Kidney (tissue), 14 donors: Measurements from ENCODE around the gene FAXC. TPM values are rescaled to one million over a fixed set of nuclear protein-coding genes. Genes with fewer than 3 reads are reported as not detected.

Source experiments
- DNase-seq, 5 donors: peaks; one replicate each; pipeline ENCODE4 v3.0.0-alpha.2; 2013 to 2020
- FAIRE-seq: peaks from 2 replicates; lab custom pipeline; 2012; peaks lifted over from hg19 to GRCh38; lab: Jason Lieb, UNC
- H3K27ac ChIP-seq, 2 donors: one replicate each; pipeline ENCODE4 v1.7.0; 2013; ENCODE audit warnings: low read depth in 2 of 2, low read length in 2 of 2, inconsistent platforms in 1 of 2
- H3K27me3 ChIP-seq: one replicate; pipeline ENCODE4 v1.7.1; 2013; ENCODE audit warnings: low read length, inconsistent platforms; ENCODE audit not compliant: control insufficient read depth, insufficient read depth
- H3K36me3 ChIP-seq, 3 donors: one replicate each; pipeline versions ENCODE4 v1.7.0 to v1.7.1; 2013; ENCODE audit warnings: low read length in 3 of 3, control low read depth in 1 of 3, inconsistent platforms in 1 of 3; ENCODE audit not compliant: insufficient read depth in 3 of 3, control insufficient read depth in 2 of 3
- H3K4me1 ChIP-seq, 3 donors: one replicate each; pipeline versions ENCODE4 v1.7.0 to v1.7.1; 2013; ENCODE audit warnings: low read length in 3 of 3, inconsistent platforms in 1 of 3, low read depth in 1 of 3; ENCODE audit not compliant: control insufficient read depth in 2 of 3, insufficient read depth in 2 of 3
- H3K4me3 ChIP-seq, 3 donors: one replicate each; pipeline versions ENCODE4 v1.7.0 to v1.8.1; 2013; ENCODE audit warnings: low read length in 3 of 3, control low read depth in 1 of 3, inconsistent platforms in 1 of 3
- H3K9ac ChIP-seq, 3 donors: one replicate each; pipeline versions ENCODE4 v1.7.0 to v1.7.1; 2013; ENCODE audit warnings: low read length in 3 of 3, control low read depth in 1 of 3, inconsistent platforms in 1 of 3
- H3K9me3 ChIP-seq, 3 donors: one replicate each; pipeline versions ENCODE4 v1.7.0 to v1.7.1; 2013; ENCODE audit warnings: low read length in 3 of 3, control low read depth in 1 of 3, inconsistent platforms in 1 of 3; ENCODE audit not compliant: control insufficient read depth in 2 of 3, insufficient read depth in 1 of 3
- CTCF ChIP-seq: IDR thresholded peaks from 3 replicates; pipeline ENCODE4 v1.5.1; 2012; ENCODE audit warnings: mild to moderate bottlenecking, moderate library complexity, borderline replicate concordance; ENCODE audit not compliant: insufficient read depth; ENCODE audit errors: extremely low read depth
- intact Hi-C: fragments of 100-400 bp; cut with DNase I; formaldehyde crosslinking; loops from one replicate; pipeline ENCODE4 v1.11.1; 2022
- polyA plus RNA-seq: library from polyadenylated mRNA; stranded (reverse); fragments of 350-450 nt; fragmentation: Illumina TruSeq; extraction: RNeasy Lipid Tissue Mini Kit (QIAGEN cat#74804); gene quantifications from one replicate; pipeline ENCODE4 v1.2.3, GENCODE V29; 2014; ENCODE audit warnings: low read depth, low replicate concordance; ENCODE audit not compliant: insufficient read depth
- total RNA-seq: library from RNA; stranded (reverse); fragmentation: NEBNext Ultra II Directional; extraction: Animal tissue kit (Norgen Biotek cat#: 25700); gene quantifications from one replicate; pipeline ENCODE4 v1.2.1, GENCODE V29; 2021
- donor health status: control.
- donor health status: control.
- donor health status: control.
- donor health status: control.
- donor health status: control.
- donor health status: DM: yes; HTN: yes; CAD: no.
- donor health status: Normal renal cell carcinoma (clear cell type).

The FAXC gene
- total and polyA plus RNA-seq, 2 donors from 2014 or later = 1.4 to 3.3 TPM

GRCh38 chr6:99369533-99369932 lies 20.1 kb upstream of the FAXC start:
- Histone ChIP-seq H3K27me3 (no peaks in the 10 kb centered on the region), H3K4me1 (no peaks in the 10 kb centered on the region), H3K9ac (no peak overlapping the region), H3K9me3 (no peaks in the 10 kb centered on the region), H3K4me3 (no peak overlapping the region), H3K27ac (no peak overlapping the region), H3K36me3 (no peaks in the 10 kb centered on the region)
- intact Hi-C loops = no loop called here
- FAIRE-seq = no peak
- TF ChIP-seq CTCF = no peak
- DNase-seq = peak in 1 of 5 donors; percentile 7

GRCh38 chr6:99366852-99367251 lies 17.4 kb upstream of the FAXC start:
- TF ChIP-seq CTCF = no peak
- no peaks in the 10 kb centered on the region for H3K36me3 ChIP-seq
- no peaks in the 10 kb centered on the region for H3K4me1 ChIP-seq
- FAIRE-seq (no peak), DNase-seq (no peak)
- H3K27ac ChIP-seq = no peak overlapping the region
- H3K4me3 ChIP-seq = no peak overlapping the region
- no peaks in the 10 kb centered on the region for H3K27me3 ChIP-seq
- intact Hi-C loops = no loop called here
- H3K9me3 ChIP-seq = no peaks in the 10 kb centered on the region
- H3K9ac ChIP-seq = no peak overlapping the region

GRCh38 chr6:99364026-99364425 lies 14.6 kb upstream of the FAXC start:
- intact Hi-C loops = no loop called here
- no peak for FAIRE-seq
- Histone ChIP-seq H3K27me3 (no peaks in the 10 kb centered on the region), H3K9me3 (no peaks in the 10 kb centered on the region), H3K4me1 (no peaks in the 10 kb centered on the region), H3K4me3 (no peak overlapping the region), H3K9ac (no peak overlapping the region), H3K27ac (no peak overlapping the region), H3K36me3 (no peaks in the 10 kb centered on the region)
- TF ChIP-seq CTCF = no peak
- DNase-seq = no peak

- FAIRE-seq (no peak), DNase-seq (no peak)
- Histone ChIP-seq H3K9ac (no peak overlapping the region), H3K4me3 (no peak overlapping the region), H3K9me3 (no peaks in the 10 kb centered on the region), H3K27me3 (no peaks in the 10 kb centered on the region), H3K4me1 (no peaks in the 10 kb centered on the region), H3K36me3 (no peaks in the 10 kb centered on the region), H3K27ac (no peak overlapping the region)
- intact Hi-C loops = no loop called here
- no peak for TF ChIP-seq CTCF
Observed at GRCh38 chr6:99362678-99363268, 13.3 kb upstream of the FAXC start.
